ENCODE results near the gene ROBO2.

ROBO2 gene

GRCh38 chr3:77122652-77123051 is 82.8 kb downstream of the ROBO2 start:
- no peak for DNase-seq

- no peak for DNase-seq
Observed at GRCh38 chr3:77125966-77126365, 86.1 kb downstream of the ROBO2 start.

GRCh38 chr3:77134769-77135168 is 94.9 kb downstream of the ROBO2 start:
- no peak for DNase-seq

- DNase-seq = no peak
Observed at GRCh38 chr3:77137559-77137958, 97.7 kb downstream of the ROBO2 start.

- DNase-seq = no peak
Observed at GRCh38 chr3:77139624-77140023, 99.7 kb downstream of the ROBO2 start.

GRCh38 chr3:77141423-77141822 is 101.5 kb downstream of the ROBO2 start:
- no peak for DNase-seq

GRCh38 chr3:77142578-77142977 is 102.7 kb downstream of the ROBO2 start:
- no peak for DNase-seq

GRCh38 chr3:77146004-77146403 is 106.1 kb downstream of the ROBO2 start:
- no peak for DNase-seq

- DNase-seq = no peak
Observed at GRCh38 chr3:77147836-77148578, 108.1 kb downstream of the ROBO2 start.

- no peak for DNase-seq
Observed at GRCh38 chr3:77149382-77149781, 109.5 kb downstream of the ROBO2 start.

- DNase-seq = no peak
Observed at GRCh38 chr3:77150028-77150427, 110.1 kb downstream of the ROBO2 start.

GRCh38 chr3:77150759-77151158 is 110.9 kb downstream of the ROBO2 start:
- no peak for DNase-seq

GRCh38 chr3:77158730-77159581 is 119.1 kb downstream of the ROBO2 start:
- no peak for DNase-seq

- DNase-seq = no peak
Observed at GRCh38 chr3:77160931-77161497, 121.1 kb downstream of the ROBO2 start.

- no peak for DNase-seq
Observed at GRCh38 chr3:77169823-77170222, 129.9 kb downstream of the ROBO2 start.

GRCh38 chr3:77171026-77171425 is 131.1 kb downstream of the ROBO2 start:
- DNase-seq = no peak

- DNase-seq = no peak
Observed at GRCh38 chr3:77179762-77180161, 139.9 kb downstream of the ROBO2 start.

GRCh38 chr3:77182341-77182740 is 142.4 kb downstream of the ROBO2 start:
- no peak for DNase-seq

GRCh38 chr3:77186319-77186718 is 146.4 kb downstream of the ROBO2 start:
- DNase-seq = no peak

GRCh38 chr3:77186728-77187127 is 146.8 kb downstream of the ROBO2 start:
- DNase-seq = no peak

GRCh38 chr3:77188210-77188609 is 148.3 kb downstream of the ROBO2 start:
- no peak for DNase-seq

GRCh38 chr3:77189258-77189657 is 149.4 kb downstream of the ROBO2 start:
- DNase-seq = no peak

- no peak for DNase-seq
Observed at GRCh38 chr3:77189684-77190083, 149.8 kb downstream of the ROBO2 start.

- DNase-seq = no peak
Observed at GRCh38 chr3:77190374-77190773, 150.5 kb downstream of the ROBO2 start.

Data from amniotic stem cell (primary cell).